ENCODE data around the gene ATP9A.
A peak's percentile ranks its signal among the peaks of the same experiment; 100 is the strongest.

ATP9A gene

GRCh38 chr20:51628533-51629398 is 139.4 kb downstream of the ATP9A start:
- DNase-seq (ENCODE audit: low read depth), result no peak

DNA sequence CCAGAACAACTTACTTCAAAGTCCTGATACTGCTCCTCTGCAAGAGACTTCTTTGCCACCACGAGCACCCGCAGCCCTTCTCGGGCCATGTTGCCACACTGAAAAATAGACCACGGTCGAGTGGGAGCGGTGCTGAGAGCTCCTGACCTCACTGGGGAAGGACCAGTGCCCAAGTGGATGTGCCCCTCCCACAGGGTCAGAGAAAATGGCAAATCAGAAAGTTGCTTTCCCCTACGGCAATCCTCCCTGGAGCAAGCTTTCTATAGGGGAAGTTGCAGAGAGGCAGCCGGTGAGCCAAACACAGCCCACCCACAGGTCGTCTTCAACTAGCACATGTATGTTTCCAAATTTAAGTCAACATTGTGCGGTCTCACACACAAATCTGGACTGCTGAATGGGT is 140.6 kb downstream of the ATP9A start:
- DNase-seq (ENCODE audit: low read depth), result no peak

- no peak for DNase-seq (ENCODE audit: low read depth)
Observed at GRCh38 chr20:51625105-51625504, 143.1 kb downstream of the ATP9A start.

DNA sequence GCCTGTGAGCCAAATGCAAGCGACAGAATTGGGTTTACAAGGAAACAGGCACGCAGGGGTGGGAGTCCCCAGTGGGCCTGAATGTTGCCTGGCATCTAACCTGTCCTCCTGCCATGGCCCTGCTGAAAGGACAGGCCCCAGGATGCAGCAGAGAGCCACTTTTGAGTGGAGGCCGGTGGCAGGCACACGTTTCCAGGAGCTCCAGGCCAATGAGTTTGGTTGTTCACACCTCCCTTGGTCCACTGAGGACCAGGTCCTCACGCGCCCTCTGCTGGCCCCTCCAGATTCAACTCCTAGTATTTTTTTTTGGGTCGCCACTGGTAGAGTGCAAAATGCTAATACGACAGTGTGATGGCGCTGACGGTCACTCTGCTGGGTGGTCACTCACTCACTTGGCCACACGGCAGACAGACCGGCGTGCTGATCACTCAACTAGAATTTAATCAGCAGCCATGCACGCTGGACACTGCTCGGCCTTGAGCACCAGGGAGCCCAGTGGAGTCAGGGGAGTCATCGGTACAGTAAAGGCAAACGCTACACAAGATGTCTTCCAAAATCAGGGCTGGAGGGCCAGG is 143.9 kb downstream of the ATP9A start:
- DNase-seq (ENCODE audit: low read depth), result peak; percentile 27

DNA sequence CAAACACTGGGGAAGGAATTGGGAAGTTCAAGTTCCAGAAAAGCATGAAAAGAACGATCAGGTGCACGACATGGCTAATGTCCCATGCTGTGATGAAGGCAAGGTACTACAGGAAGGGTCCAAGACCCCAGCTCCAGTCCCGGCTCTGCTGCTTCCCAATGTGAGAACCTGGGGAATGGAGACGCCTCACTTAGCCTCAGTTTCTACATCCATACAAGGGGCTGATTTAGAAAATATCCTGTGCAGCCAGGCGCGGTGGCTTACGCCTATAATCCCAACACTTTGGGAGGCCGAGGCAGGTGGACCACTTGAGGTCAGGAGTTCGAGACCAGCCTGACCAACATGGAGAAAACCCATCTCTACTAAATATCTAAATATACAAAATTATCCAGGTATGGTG is 144.9 kb downstream of the ATP9A start:
- DNase-seq (ENCODE audit: low read depth), result no peak

- no peak for DNase-seq (ENCODE audit: low read depth)
Observed at GRCh38 chr20:51622004-51622874, 146.0 kb downstream of the ATP9A start.

DNA sequence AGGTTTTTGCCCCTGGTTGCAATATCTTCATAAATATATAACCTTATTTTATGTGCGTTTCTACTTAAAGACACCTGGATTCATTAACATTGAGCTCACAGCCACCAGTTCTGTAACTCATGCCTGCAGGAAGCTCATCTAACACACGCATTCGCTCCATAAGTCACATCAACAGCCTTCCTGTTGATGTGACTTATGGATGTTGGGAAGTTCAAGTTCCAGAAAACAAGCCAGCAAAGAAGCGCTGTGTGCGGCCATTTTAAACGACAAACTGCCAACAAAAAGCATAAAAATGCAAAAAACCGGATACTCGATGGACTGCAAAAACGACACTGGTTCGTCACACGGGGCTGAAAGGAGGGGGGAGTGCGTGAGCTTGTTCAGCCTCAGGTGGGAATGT is 147.8 kb downstream of the ATP9A start:
- no peak for DNase-seq (ENCODE audit: low read depth)

GRCh38 chr20:51616060-51616459 is 152.1 kb downstream of the ATP9A start:
- no peak for DNase-seq (ENCODE audit: low read depth)

DNA sequence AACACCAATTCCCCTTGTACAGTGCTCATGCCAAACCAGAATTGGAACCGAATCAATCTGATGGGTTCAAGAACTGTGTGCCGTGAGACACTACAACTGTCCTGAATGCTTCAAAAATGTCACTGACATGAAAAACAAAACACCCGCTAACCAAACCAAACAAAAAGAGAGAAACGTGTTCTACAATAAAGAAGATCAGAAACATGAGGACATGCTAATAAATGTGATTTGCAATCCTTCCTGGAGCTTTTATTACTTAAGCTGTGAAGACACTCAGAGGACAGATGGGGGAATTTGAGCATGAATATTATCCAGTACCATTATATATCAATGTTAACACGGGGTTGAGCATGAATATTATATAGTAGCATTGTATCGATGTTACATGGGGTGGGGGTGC is 153.5 kb downstream of the ATP9A start:
- DNase-seq (ENCODE audit: low read depth), result no peak

GRCh38 chr20:51613580-51613979 is 154.6 kb downstream of the ATP9A start:
- DNase-seq (ENCODE audit: low read depth), result no peak

GRCh38 chr20:51612896-51613295 is 155.3 kb downstream of the ATP9A start:
- no peak for DNase-seq (ENCODE audit: low read depth)

- no peak for DNase-seq (ENCODE audit: low read depth)
Observed at GRCh38 chr20:51611625-51611890, 156.6 kb downstream of the ATP9A start.

GRCh38 chr20:51610761-51611624 is 157.2 kb downstream of the ATP9A start:
- DNase-seq (ENCODE audit: low read depth), result no peak

DNA sequence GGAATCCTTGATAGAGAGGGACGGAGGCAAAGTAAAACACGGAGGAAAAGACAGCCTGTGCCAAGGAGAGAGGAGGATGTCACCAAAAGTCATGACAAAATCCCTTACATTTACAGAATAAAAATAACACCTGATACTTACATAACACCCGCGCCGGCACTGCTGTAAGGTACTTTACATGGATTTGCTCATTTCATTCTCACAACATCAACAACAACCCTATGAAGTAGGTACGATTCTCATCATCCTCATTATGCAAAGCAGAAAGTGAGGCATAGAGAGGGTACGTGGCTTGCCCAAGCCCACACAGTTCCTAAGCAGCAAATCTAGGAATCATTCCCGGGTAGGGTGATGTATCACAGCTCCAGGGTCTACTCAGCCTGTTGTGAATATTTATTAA is 158.1 kb downstream of the ATP9A start:
- no peak for DNase-seq (ENCODE audit: low read depth)

DNA sequence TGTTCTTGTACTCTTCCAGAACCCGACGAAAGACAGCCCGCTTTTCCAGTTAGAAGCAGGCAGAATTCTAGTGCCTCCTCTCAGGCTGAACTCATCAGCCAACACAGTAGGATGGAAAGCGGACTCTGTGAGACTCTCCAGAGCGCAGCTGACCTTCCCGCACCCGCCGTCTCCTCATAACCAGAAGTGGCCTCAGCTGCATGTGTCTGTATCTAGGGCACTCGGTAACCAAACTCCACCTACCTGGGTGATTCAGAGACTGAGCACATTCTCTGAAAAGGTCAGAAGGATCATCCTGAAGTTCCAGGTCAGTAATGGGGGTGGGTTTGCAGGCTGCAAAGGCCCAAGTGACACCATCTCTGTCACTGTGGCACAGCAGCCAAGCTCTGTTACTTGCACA is 158.9 kb downstream of the ATP9A start:
- DNase-seq (ENCODE audit: low read depth), result no peak

DNA sequence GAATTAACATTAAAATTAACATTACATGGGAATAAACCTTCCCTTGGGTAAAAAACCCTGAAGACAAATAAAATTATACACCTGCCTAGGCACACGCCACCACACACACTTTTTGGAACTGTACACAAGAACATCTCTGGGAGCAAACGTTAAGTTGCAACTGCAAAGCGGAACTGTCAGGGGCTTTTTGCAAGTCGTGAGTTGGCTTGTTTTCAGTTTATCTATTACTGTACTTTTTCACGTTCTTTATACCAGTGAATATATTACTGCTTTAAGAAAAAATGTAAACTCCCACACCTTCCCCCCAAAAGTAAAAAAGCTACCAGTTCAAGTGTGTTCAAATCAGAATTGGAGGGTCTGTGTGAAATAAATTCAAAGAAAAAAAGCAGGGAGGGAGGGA is 160.1 kb downstream of the ATP9A start:
- DNase-seq (ENCODE audit: low read depth), result no peak

GRCh38 chr20:51607170-51607569 is 161.0 kb downstream of the ATP9A start:
- DNase-seq (ENCODE audit: low read depth), result no peak

- no peak for DNase-seq (ENCODE audit: low read depth)
Observed at GRCh38 chr20:51604851-51605250, 163.3 kb downstream of the ATP9A start.

GRCh38 chr20:51602131-51602530 is 166.1 kb downstream of the ATP9A start:
- no peak for DNase-seq (ENCODE audit: low read depth)

DNA sequence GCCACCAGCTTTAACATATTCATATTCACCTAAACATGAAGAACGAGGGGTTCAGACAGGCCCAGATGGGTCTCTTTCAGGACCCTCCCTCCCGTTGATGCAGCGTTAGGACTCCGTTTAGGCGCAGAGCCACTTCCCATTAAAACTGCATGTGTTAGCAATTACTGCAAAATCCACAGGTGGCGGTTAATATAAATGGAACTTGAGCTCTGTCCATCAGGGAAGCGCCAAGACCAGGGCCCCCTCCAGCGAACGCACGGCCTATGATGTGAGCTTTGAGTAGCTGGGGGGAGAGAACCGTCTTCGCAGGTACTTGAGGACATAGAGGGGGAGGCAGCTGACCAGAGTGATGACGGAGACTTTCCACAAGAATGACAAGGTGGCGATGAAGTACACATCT is 167.2 kb downstream of the ATP9A start:
- DNase-seq (ENCODE audit: low read depth), result no peak

- DNase-seq (ENCODE audit: low read depth), result no peak
Observed at GRCh38 chr20:51600016-51600420, 168.2 kb downstream of the ATP9A start.

GRCh38 chr20:51598556-51598955 is 169.6 kb downstream of the ATP9A start:
- DNase-seq (ENCODE audit: low read depth), result no peak
